IPS-18c (cell line): ENCODE data around the gene ALDH3B1.

ENCODE experiments used
- H3K4me3 ChIP-seq: 2 replicates; pipeline ENCODE4 v1.7.0; 2013; ENCODE audit warnings: low read depth, mild to moderate bottlenecking, low read length, moderate library complexity; ENCODE audit not compliant: insufficient read depth
- H3K9me3 ChIP-seq: one replicate; pipeline ENCODE4 v1.6.1; 2013; ENCODE audit warnings: mild to moderate bottlenecking, low read length, moderate library complexity; ENCODE audit not compliant: control insufficient read depth, insufficient read depth

Gene ALDH3B1

DNA sequence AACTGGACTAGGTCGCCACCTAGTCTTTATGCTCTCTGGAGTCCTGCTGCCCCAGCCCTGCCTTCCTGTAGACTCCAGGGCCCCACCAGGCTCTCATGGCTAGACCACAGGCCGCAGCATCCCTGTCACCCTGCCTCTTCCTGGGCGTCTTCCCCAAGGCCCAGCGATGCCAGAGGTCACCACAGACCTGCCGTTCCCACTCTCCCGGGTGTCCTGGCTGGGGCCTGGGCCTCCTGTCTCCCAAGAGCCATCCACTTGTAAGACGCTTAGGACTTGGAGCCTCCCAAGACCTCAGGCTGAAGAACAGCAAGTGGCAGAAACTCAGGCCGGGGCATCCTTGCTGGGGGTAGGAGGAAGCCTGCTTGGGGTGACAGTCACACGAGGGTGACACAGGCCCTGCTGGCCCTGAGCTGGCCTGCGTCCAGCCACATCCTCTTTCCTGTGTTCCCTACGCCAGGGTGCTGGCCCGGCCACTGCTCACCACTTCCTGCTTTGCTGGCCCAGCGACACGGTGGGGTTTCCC lies 26.7 kb downstream of the ALDH3B1 start:
- H3K4me3 ChIP-seq = no peak overlapping the region
- H3K9me3 ChIP-seq = no peaks in the 10 kb centered on the region

GRCh38 chr11:68037411-68038225 lies 27.5 kb downstream of the ALDH3B1 start:
- Histone ChIP-seq H3K4me3 (no peak overlapping the region), H3K9me3 (no peaks in the 10 kb centered on the region)

DNA sequence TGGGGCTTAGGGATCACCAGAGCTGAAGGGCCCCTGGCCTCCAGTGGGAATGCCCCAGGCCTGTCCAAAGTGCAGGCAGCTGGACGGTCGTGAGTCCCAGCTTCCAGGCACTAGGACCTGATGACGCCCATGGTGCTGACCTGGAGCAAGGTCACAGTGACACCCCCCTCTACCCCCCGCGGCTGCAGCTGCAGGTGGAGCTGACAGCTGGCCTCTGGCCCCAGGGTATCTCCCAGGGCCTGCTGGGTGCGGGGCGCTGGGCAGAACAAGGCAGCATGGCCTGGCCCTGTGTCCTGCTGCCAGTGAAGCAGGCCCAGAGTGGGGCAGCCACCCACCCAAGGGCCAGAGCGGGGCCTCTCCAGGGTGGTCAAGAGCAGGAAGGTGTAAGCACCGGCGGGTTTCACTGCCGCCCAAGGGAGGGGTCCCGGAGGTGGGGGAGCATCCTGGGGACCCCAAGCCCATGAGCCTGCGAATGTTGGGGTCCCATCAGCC lies 28.1 kb downstream of the ALDH3B1 start:
- Histone ChIP-seq H3K9me3 (no peaks in the 10 kb centered on the region), H3K4me3 (peak overlapping the region; percentile 55)

DNA sequence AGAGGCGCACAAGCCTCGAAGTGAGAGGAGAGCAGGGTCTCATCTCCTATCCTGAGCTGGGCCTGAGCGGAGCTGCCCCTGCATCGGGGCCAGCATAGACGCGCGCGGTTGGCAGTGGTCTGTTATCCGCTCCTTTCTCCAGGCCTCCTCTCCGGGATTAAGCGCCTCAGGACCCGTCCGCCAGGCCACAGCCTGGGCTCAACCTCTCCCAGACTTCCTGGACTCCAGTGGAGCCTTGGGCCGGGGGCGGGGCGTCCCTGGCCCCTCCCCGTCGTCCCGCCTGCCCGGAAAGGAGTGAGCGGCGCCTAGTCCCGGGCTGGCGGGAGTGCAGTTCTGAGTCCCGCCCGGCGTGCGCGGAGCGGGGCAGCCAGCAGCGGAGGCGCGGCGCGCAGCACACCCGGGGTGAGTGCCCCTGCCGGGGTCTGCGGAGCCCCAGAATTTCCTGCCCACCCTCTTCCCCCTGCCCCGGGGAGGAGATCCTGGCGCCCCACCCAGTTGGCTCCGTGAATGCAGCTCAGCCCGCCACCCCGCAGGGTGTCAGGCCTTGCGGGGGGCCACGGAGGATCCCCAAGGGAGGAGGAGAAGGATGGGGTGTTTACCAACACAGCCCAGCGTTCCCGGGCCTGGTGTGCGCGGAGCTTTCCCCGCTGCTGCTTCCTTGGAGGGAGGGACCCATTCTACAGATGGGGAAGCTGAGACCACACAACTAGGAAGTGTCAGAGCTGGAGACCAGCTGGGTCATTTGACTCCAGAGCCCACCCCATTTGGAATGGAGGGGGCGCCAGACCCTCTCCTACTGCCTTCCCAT lies 28.8 kb downstream of the ALDH3B1 start, which contains the start of gene TCIRG1:
TSS of gene TCIRG1 (plus strand) at position 308 of the 808 bp plus-strand sequence. CDS start 2,247 bp downstream, outside the sequence.
- Histone ChIP-seq H3K9me3 (no peaks in the 10 kb centered on the region), H3K4me3 (peak within 1 kb of the TSS; percentile 55)

DNA sequence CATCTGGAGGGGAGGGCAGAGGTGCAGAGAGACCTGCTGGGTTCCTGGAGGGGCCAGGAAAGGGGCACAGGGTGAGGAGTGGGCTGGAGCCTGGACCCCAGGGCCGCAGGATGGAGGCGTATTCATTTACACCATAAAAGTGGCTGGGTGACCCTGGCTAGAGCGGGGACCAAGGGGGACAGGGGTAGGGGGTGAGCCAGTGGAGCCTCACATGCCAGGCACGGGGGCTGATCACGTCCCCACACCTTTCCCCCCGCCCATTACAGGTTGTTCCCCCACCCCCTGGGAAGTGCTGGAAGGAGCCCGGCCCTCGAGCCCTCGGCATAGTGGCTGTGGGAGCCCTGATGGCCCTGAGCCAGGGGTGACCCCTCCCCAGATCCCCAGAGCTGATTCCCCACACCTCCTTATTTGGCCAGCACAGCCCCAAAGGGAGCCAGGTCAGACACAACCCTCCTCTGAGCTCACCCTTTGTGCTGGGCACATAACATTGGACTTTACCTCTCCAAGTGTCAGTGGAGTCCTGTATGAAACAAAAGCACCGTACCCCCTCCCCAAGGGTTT lies 29.5 kb downstream of the ALDH3B1 start:
- Histone ChIP-seq H3K4me3 (no peak overlapping the region), H3K9me3 (no peaks in the 10 kb centered on the region)

- Histone ChIP-seq H3K9me3 (no peaks in the 10 kb centered on the region), H3K4me3 (no peak overlapping the region)
These were observed 30.2 kb downstream of the ALDH3B1 start for GRCh38 chr11:68040101-68040956.

GRCh38 chr11:68040957-68041591 lies 30.9 kb downstream of the ALDH3B1 start:
- Histone ChIP-seq H3K4me3 (no peak overlapping the region), H3K9me3 (no peaks in the 10 kb centered on the region)

- Histone ChIP-seq H3K4me3 (no peak overlapping the region), H3K9me3 (no peaks in the 10 kb centered on the region)
These were observed 31.6 kb downstream of the ALDH3B1 start for GRCh38 chr11:68041617-68042218.

GRCh38 chr11:68042219-68043028 lies 32.3 kb downstream of the ALDH3B1 start:
- no peak overlapping the region for H3K4me3 ChIP-seq

DNA sequence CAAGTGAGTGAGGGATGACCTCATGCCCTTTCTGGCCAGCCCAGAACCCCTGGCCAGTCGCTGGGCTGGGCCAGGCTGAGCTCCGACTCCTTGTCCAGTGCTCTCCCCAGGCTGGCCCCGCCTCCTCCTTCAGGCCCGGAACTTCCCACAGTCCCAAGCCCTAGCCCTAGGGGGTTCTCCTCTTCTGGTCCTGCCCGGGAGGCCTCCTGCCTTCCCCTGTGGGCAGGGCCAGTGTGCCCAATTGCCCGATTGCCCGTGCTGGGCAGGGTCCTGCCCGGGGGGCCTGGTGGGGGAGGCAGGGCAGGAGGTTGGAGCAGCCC lies 32.9 kb downstream of the ALDH3B1 start:
- no peaks in the 10 kb centered on the region for H3K9me3 ChIP-seq
- no peak overlapping the region for H3K4me3 ChIP-seq

More at GRCh38 chr11:68042219-68043028, 32.3 kb downstream of the ALDH3B1 start:
- H3K9me3 ChIP-seq = no peaks in the 10 kb centered on the region

DNA sequence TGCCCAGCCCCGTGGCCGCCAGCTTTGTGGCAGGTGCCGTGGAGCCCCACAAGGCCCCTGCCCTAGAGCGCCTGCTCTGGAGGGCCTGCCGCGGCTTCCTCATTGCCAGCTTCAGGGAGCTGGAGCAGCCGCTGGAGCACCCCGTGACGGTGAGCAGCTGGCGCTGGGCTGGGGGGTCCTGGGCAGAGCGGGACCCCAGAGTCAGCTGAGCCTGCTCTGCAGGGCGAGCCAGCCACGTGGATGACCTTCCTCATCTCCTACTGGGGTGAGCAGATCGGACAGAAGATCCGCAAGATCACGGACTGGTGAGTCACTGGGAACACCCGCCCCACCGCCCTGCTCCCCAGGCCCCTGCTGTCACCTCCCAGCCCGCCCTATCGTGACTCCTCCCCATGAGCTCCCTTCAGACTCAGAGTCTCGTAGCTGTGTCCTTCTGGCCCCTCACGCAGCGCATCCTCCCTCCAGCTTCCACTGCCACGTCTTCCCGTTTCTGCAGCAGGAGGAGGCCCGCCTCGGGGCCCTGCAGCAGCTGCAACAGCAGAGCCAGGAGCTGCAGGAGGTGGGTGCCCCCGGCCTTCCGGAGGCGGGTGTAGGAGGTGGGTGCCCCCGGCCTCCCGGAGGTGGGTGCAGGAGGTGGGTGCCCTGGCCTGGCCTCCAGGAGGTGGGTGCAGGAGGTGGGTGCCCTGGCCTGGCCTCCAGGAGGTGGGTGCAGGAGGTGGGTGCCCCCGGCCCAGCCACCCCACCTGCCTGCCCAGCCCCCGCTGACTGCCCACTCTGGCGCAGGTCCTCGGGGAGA lies 33.4 kb downstream of the ALDH3B1 start:
- Histone ChIP-seq H3K4me3 (no peak overlapping the region), H3K9me3 (no peaks in the 10 kb centered on the region)

DNA sequence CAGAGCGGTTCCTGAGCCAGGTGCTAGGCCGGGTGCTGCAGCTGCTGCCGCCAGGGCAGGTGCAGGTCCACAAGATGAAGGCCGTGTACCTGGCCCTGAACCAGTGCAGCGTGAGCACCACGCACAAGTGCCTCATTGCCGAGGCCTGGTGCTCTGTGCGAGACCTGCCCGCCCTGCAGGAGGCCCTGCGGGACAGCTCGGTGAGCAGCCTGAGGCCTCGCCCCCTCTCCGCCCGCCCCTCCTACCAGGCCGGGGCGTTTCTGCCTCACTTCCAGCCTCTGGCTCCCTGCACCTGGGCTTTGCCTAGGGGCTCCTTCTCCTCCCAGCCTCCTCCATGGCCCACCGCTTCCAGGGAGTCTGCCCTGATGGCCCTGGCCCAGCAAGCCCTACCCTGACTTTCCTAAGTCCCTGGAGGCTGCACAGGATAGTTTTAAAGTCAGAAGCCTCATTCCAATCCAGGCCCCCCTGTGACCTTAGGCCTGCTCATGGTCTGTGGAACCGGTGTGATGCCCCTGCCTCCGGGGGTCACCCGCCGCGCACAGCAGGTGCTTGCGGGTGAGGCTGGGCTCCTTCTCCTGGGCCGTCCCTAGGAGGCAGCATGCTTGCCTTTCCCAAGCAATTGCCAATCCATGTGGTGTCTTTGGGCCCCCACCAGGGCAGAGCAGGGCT lies 34.2 kb downstream of the ALDH3B1 start:
- Histone ChIP-seq H3K9me3 (no peaks in the 10 kb centered on the region), H3K4me3 (no peak overlapping the region)

GRCh38 chr11:68044898-68045351 lies 34.8 kb downstream of the ALDH3B1 start:
- H3K9me3 ChIP-seq = no peaks in the 10 kb centered on the region
- no peak overlapping the region for H3K4me3 ChIP-seq
